HG03280 (cell line): Measurements from ENCODE around the gene PIK3AP1.
"Not testable (repeated sequence)": the region's sequence is repeated elsewhere in the genome, so short reads cannot be mapped to it uniquely, and the experiment has no call there.

Source experiments
- ATAC-seq: cut with Tn5 transposase; IDR thresholded peaks from one replicate; pipeline ENCODE4 v1.9.1; 2021; ENCODE audit warnings: mild to moderate bottlenecking, moderate library complexity; ENCODE audit not compliant: unreplicated experiment

PIK3AP1 gene

GRCh38 chr10:96585736-96586418 lies 134.4 kb downstream of the PIK3AP1 start:
- ATAC-seq, result no peak

- no peak for ATAC-seq
Observed at GRCh38 chr10:96584474-96584873, 135.8 kb downstream of the PIK3AP1 start.

- ATAC-seq, result no peak
Observed at GRCh38 chr10:96584035-96584434, 136.3 kb downstream of the PIK3AP1 start.

GRCh38 chr10:96579133-96579532 lies 141.2 kb downstream of the PIK3AP1 start:
- ATAC-seq, result no peak

GRCh38 chr10:96578633-96579032 lies 141.7 kb downstream of the PIK3AP1 start:
- ATAC-seq, result no peak

GRCh38 chr10:96578022-96578421 lies 142.3 kb downstream of the PIK3AP1 start:
- ATAC-seq, result no peak

- no peak for ATAC-seq
Observed at GRCh38 chr10:96577069-96577468, 143.2 kb downstream of the PIK3AP1 start.

- ATAC-seq, result no peak
Observed at GRCh38 chr10:96576277-96576980, 143.9 kb downstream of the PIK3AP1 start.

- ATAC-seq, result not testable (repeated sequence)
Observed at GRCh38 chr10:96574564-96574963, 145.8 kb downstream of the PIK3AP1 start.

GRCh38 chr10:96573036-96573435 lies 147.3 kb downstream of the PIK3AP1 start:
- no peak for ATAC-seq

GRCh38 chr10:96570983-96571964 lies 149.0 kb downstream of the PIK3AP1 start:
- ATAC-seq, result no peak

- no peak for ATAC-seq
Observed at GRCh38 chr10:96570511-96570910, 149.8 kb downstream of the PIK3AP1 start.

GRCh38 chr10:96568402-96568801 lies 151.9 kb downstream of the PIK3AP1 start:
- ATAC-seq, result no peak

GRCh38 chr10:96565774-96566173 lies 154.5 kb downstream of the PIK3AP1 start:
- no peak for ATAC-seq

- ATAC-seq, result no peak
Observed at GRCh38 chr10:96560966-96561887, 159.1 kb downstream of the PIK3AP1 start.

- ATAC-seq, result no peak
Observed at GRCh38 chr10:96560489-96560888, 159.8 kb downstream of the PIK3AP1 start.

- no peak for ATAC-seq
Observed at GRCh38 chr10:96556003-96556402, 164.3 kb downstream of the PIK3AP1 start.

- no peak for ATAC-seq
Observed at GRCh38 chr10:96555330-96555729, 165.0 kb downstream of the PIK3AP1 start.

- no peak for ATAC-seq
Observed at GRCh38 chr10:96548589-96548988, 171.7 kb downstream of the PIK3AP1 start.

GRCh38 chr10:96545558-96545957 lies 174.8 kb downstream of the PIK3AP1 start:
- not testable (repeated sequence) for ATAC-seq
